SU-DHL-6 (cell line): ENCODE data around the gene SOX18.

ENCODE experiments used
- CTCF ChIP-seq: fragments of 200-600 bp; sonication (generic); IDR thresholded peaks from one replicate; pipeline ENCODE4 v1.5.1; 2017; ENCODE audit warnings: antibody characterized with exemption, mild to moderate bottlenecking, low read length, moderate library complexity; ENCODE audit not compliant: insufficient read depth, poor library complexity, severe bottlenecking
- EZH2phosphoT487 ChIP-seq: fragments of 200-600 bp; sonication (generic), shearing (Covaris generic); conservative IDR thresholded peaks from 2 replicates; pipeline ENCODE4 v1.6.1; 2018; ENCODE audit warnings: mild to moderate bottlenecking, antibody characterized with exemption, low read length, moderate library complexity, mixed read lengths

- no peak for TF ChIP-seq CTCF
- no peak for TF ChIP-seq EZH2phosphoT487
These were observed 33.5 kb upstream of the SOX18 start for GRCh38 chr20:64082820-64083377.
